Measurements from ENCODE around the gene ATP11A.

DNA sequence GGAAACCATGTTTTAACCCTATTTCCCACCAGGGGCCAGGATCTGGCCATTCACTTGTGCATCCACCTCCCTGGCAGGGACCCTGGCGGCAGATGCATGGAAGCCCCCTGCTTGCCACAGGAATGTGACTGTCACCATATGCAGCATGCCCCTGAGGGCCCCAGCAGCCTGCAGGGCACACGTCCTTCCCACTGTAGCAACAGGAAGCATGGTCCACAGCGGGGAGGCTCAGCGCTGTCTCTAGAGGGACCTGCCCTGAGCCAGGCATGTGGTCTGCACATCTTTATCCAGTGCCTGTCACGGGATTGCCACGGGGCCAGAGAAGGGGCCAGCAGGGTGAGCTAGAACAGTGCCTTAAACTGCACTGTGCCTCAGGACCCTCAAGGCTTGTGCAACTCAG is 244.2 kb downstream of the ATP11A start:
- TF ChIP-seq, protein P1, sequence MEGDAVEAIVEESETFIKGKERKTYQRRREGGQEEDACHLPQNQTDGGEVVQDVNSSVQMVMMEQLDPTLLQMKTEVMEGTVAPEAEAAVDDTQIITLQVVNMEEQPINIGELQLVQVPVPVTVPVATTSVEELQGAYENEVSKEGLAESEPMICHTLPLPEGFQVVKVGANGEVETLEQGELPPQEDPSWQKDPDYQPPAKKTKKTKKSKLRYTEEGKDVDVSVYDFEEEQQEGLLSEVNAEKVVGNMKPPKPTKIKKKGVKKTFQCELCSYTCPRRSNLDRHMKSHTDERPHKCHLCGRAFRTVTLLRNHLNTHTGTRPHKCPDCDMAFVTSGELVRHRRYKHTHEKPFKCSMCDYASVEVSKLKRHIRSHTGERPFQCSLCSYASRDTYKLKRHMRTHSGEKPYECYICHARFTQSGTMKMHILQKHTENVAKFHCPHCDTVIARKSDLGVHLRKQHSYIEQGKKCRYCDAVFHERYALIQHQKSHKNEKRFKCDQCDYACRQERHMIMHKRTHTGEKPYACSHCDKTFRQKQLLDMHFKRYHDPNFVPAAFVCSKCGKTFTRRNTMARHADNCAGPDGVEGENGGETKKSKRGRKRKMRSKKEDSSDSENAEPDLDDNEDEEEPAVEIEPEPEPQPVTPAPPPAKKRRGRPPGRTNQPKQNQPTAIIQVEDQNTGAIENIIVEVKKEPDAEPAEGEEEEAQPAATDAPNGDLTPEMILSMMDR (IDR thresholded peaks at IDR 0.05) = no peak
- TF ChIP-seq POLR2A (IDR thresholded peaks at IDR 0.05) = no peak

Measured in thyroid gland (tissue), 4 donors.